GM12891 (cell line): Measurements from ENCODE around the gene POLR1A.

Experiments
- PAX5 ChIP-seq: IDR thresholded peaks from 2 replicates; pipeline ENCODE4 v1.6.1; 2011; ENCODE audit warnings: low read length, moderate library complexity, mild to moderate bottlenecking; ENCODE audit not compliant: insufficient read depth, severe bottlenecking
- POLR2A ChIP-seq: IDR thresholded peaks from 2 replicates; pipeline ENCODE4 v1.6.1; 2011; ENCODE audit warnings: low read depth, low read length, control low read depth
- POLR2AphosphoS5 ChIP-seq: IDR thresholded peaks from 2 replicates; pipeline ENCODE4 v1.6.1; 2011; ENCODE audit warnings: low read depth, low read length, control low read depth
- SPI1 ChIP-seq: IDR thresholded peaks from 2 replicates; pipeline ENCODE4 v1.6.1; 2011; ENCODE audit warnings: low read depth, low read length, control low read depth
- TAF1 ChIP-seq: IDR thresholded peaks from 2 replicates; pipeline ENCODE4 v1.6.1; 2011; ENCODE audit warnings: low read depth, low read length, control low read depth

- TF ChIP-seq TAF1 = no peak
- no peak for TF ChIP-seq POLR2AphosphoS5
- TF ChIP-seq SPI1 = no peak
- no peak for TF ChIP-seq PAX5
- TF ChIP-seq POLR2A = no peak
Measured at GRCh38 chr2:86049529-86049928, 56.2 kb downstream of the POLR1A start.
